Activated CD8-positive, alpha-beta T cell treated with anti-CD3 and anti-CD28 coated beads, Interleukin-2, amount 10 ng/mL, durations not matched to agents 7 days and 5 days (primary cell): ENCODE data around the gene C2CD2. TPM values are rescaled to one million over a fixed set of nuclear protein-coding genes. Genes with fewer than 3 reads are reported as not detected.

Source experiments
- ATAC-seq: fragments of 150-1000 bp; cut with Tn5 transposase; one replicate; pipeline ENCODE4 v1.10.0; 2021; ENCODE audit warnings: moderate library complexity
- CTCF ChIA-PET: fragments of 350-600 bp; sonication (Branson Sonifier 250); formaldehyde crosslinking; loops from one replicate; lab custom pipeline; 2021; ENCODE audit warnings: antibody characterized with exemption; lab: Charles Lee
- POLR2A ChIA-PET: fragments of 350-600 bp; sonication (Branson Sonifier 250); formaldehyde crosslinking; loops from one replicate; lab custom pipeline; 2021; ENCODE audit warnings: antibody characterized with exemption; lab: Charles Lee
- DNase-seq: peaks from one replicate; pipeline ENCODE4 v3.0.0-alpha.2; 2020
- H3K27ac Mint-ChIP-seq: one replicate; pipeline ENCODE4 v1.8.0; 2021; ENCODE audit warnings: mild to moderate bottlenecking, mixed read lengths
- H3K27me3 Mint-ChIP-seq: one replicate; pipeline ENCODE4 v1.8.0; 2021; ENCODE audit warnings: low read depth, mixed read lengths
- H3K36me3 Mint-ChIP-seq: one replicate; pipeline ENCODE4 v1.8.0; 2021; ENCODE audit warnings: low read depth, mixed read lengths
- H3K4me1 Mint-ChIP-seq: one replicate; pipeline ENCODE4 v1.8.0; 2021; ENCODE audit warnings: low read depth, mixed read lengths
- H3K4me3 Mint-ChIP-seq: one replicate; pipeline ENCODE4 v1.8.0; 2021; ENCODE audit warnings: mild to moderate bottlenecking, mixed read lengths
- H3K9me3 Mint-ChIP-seq: one replicate; pipeline ENCODE4 v1.8.0; 2022; ENCODE audit warnings: mixed read lengths; ENCODE audit not compliant: insufficient read depth
- total RNA-seq, 2 experiments: library from RNA; stranded (reverse); gene quantifications; one replicate each; pipeline ENCODE4 v1.2.3, GENCODE V29; 2021

The C2CD2 gene
- total RNA-seq, 2 experiments from 2014 or later = 5.5 to 5.6 TPM

DNA sequence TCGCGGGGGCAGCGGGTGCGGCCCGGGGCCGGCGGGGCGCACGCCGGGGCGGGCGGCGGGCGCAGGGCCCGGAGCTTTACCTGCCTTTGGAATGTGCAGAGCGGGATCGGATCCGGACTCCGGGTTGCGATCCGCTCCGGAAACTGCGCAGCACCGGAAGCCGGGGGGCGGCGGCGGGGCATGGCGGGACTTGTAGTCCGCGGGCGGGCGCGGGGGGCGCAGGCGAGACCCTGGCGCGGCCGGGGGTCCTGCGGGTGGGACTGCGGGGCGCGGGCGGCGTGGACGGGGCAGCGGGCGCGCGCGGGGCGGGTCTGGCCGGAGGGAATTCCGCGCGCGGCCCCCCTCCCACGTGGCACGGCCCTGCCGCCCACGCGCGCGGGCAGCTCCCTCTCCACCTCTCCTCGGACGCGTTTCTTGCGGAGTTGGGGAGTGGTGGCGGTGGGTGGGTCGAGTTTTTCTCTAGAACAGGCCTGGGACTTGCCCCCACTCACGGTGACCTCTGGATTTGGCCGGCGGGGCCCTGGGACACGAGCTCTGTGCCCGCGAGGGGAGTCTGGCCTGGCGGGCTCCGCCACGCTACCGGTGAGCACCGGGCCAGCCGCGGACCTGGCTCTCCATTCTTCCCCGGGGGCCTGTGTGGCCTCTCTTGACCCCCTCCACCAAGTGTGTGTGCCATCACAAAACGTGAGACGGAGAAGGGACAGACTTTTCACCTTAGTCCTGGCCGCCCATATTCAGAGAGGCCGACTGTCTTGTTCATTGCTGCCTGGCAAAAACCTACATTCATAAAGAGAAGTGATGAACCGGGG is 74.4 kb downstream of the C2CD2 start, which contains the start of gene PRDM15:
TSS of gene PRDM15 (minus strand) at position 155 of the 809 bp plus-strand sequence. CDS start 18,981 bp downstream, outside the sequence.
- Mint-ChIP-seq H3K9me3 (no peaks in the 10 kb centered on the region), H3K4me3 (peak within 1 kb of the TSS; percentile 86), H3K27ac (peak within 1 kb of the TSS; percentile 96), H3K27me3 (no peaks in the 10 kb centered on the region), H3K4me1 (peaks cover 23% of the 10 kb centered on the region), H3K36me3 (no peaks in the 10 kb centered on the region)
- POLR2A ChIA-PET = interaction anchor here (0.7 to 1.5 kb wide), 5 partner anchors 15 to 126 kb away, joined by 3 to 6 read pairs (median 5); no protein-coding TSS in a partner anchor
- ATAC-seq (peak; percentile 79), DNase-seq (peak; percentile 87)
- CTCF ChIA-PET = interaction anchor here (1.1 to 1.9 kb wide), 6 partner anchors 16 to 238 kb away, joined by 3 to 7 read pairs (median 4); no protein-coding TSS in a partner anchor

DNA sequence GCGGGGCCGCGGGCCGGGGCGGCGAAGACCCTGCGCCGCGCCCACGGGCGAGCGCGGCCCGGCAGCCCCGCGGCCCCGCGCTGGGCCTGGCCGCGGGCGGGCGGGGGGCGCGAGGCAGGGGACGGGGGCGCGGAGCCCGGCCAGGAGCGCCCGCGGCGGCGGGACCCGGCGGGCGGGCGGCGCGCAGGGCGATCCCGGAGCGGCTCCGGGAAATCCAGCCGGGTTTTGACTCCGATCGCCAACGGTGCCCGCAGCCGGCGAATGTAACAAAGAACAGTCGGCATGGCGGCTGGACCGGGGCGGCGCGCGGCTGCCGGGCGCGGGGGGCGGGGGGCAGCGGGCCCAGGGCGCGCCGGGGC is 75.0 kb downstream of the C2CD2 start:
- Mint-ChIP-seq H3K9me3 (no peaks in the 10 kb centered on the region), H3K4me1 (peaks cover 23% of the 10 kb centered on the region), H3K4me3 (no peak overlapping the region), H3K36me3 (no peaks in the 10 kb centered on the region), H3K27ac (no peak overlapping the region), H3K27me3 (no peaks in the 10 kb centered on the region)
- ChIA-PET POLR2A (interaction anchor here (1.0 to 1.5 kb wide), 3 partner anchors 17 to 127 kb away, joined by 5 to 6 read pairs (median 6); no protein-coding TSS in a partner anchor), CTCF (interaction anchor here (1.9 kb wide), 1 partner anchor 239 kb away, joined by 6 read pairs; no protein-coding TSS in a partner anchor)
- DNase-seq = peak; percentile 86
- peak; percentile 72 for ATAC-seq

DNA sequence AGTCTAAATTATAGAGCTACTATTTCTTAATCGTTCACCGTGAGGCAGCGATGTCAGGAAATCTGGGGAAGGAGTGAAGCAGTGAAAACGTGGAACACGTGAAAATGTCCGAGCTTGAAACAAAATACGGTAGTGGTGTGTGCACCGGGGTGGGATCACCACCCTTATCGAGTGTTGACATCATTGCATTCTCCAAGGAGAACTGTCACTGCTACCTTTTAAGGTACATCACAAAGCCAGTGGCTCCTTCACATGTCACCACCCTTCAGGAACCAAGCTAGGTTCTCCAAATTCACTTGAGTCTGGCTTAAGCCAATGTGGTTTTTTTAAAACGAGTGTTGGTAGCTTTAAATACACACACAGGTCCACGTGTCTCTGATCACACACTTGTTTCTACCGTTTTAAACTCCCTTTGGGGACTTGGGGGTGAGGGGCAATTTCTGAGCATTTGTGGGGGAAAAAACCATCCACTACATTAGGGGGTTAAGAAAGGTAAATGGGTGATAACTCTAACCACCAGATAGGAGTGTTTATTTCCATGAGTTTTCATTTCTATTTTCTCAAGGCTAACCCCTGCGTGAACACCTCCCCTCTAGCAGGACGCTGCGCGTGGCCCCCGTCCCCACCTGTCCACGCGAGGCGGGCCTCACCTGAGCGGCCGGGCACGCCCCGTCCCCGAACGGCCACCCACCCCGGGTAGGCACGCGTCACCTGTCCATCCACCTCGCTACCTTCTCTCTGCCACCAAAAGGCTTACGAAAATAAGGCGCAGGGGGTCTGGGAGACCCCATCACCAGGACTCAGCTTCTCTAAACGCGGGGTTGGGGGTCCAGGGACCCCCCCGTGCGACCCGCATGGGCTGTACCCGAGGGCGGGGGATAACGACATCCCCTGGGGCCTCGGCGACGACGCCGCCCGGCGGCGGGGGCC is 75.7 kb downstream of the C2CD2 start:
- ATAC-seq = peak; percentile 38
- DNase-seq = peak; percentile 39
- POLR2A ChIA-PET = interaction anchor here (0.6 to 1.4 kb wide), 8 partner anchors 19 to 424 kb away, joined by 3 to 6 read pairs (median 4); no protein-coding TSS in a partner anchor
- H3K9me3 Mint-ChIP-seq = no peaks in the 10 kb centered on the region
- H3K4me3 Mint-ChIP-seq = peak overlapping the region; percentile 81
- no peaks in the 10 kb centered on the region for H3K36me3 Mint-ChIP-seq
- H3K4me1 Mint-ChIP-seq = peaks cover 23% of the 10 kb centered on the region
- H3K27ac Mint-ChIP-seq = peak overlapping the region; percentile 78
- CTCF ChIA-PET = interaction anchor here (0.9 to 1.5 kb wide), 14 partner anchors 10 to 595 kb away, joined by 3 to 13 read pairs (median 5); partner anchors contain the start of gene ZBTB21
- no peaks in the 10 kb centered on the region for H3K27me3 Mint-ChIP-seq

DNA sequence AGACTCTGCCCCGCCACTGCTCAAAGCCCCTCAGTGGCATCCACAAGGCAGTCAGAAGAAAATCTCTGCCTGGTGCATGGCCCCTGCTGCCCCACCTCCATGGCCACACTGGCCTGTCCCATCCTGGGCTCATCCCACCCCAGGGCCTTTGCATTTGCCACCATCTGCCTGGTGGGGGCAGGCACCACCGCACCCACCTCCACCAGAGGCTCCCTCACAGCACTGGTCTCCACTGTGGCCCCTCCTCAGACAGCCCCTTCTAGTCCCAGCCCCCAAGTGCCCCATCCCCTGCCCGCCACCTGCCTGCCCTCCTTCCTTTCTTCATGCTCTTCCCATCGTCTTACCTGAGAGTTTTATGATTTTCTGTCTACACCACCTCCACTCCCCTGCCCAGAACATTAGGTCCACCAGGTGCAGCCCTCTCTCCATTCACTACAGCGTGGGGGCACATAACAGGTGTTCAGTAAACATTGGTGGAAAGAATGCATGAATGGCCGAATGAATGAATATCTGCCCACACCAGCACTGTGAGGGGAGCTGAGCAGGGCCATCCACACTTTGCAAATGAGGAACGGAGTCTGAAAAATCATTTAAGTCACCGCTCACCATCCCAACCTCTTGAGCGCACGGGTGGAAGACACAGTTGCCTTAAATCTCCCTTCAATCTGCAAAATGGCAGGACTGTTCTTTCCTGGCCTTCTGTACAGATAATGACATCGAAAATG is 76.7 kb downstream of the C2CD2 start:
- no peak overlapping the region for H3K27ac Mint-ChIP-seq
- no peaks in the 10 kb centered on the region for H3K9me3 Mint-ChIP-seq
- no peaks in the 10 kb centered on the region for H3K27me3 Mint-ChIP-seq
- CTCF ChIA-PET = interaction anchor here (0.9 to 1.5 kb wide), 15 partner anchors 9 to 594 kb away, joined by 3 to 13 read pairs (median 5); partner anchors contain the start of gene ZBTB21
- H3K4me3 Mint-ChIP-seq = peak overlapping the region; percentile 81
- peaks cover 23% of the 10 kb centered on the region for H3K4me1 Mint-ChIP-seq
- ATAC-seq (no peak), DNase-seq (no peak)
- POLR2A ChIA-PET = interaction anchor here (1.1 to 1.4 kb wide), 3 partner anchors 125 to 241 kb away, joined by 3 to 6 read pairs (median 4); no protein-coding TSS in a partner anchor
- no peaks in the 10 kb centered on the region for H3K36me3 Mint-ChIP-seq

DNA sequence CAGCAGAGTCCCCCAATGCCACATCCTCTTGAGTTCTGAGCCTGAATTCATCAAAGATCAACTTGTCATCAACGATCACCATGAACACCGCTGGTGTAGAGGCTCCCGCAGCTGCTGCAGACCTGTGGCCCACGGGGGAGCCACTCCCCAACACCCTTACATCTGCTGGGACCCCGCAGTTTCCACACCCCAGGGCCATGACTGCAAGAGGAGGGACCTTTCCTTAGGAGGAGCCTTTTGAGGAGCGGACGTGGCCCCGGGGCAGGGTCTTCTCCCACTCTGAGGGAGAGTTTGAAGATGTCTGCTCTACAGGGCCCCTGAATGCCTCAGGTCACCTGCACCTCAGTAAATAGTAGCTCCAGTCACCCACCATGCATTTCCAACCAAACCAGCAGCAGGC is 77.4 kb downstream of the C2CD2 start:
- H3K27ac Mint-ChIP-seq = no peak overlapping the region

DNA sequence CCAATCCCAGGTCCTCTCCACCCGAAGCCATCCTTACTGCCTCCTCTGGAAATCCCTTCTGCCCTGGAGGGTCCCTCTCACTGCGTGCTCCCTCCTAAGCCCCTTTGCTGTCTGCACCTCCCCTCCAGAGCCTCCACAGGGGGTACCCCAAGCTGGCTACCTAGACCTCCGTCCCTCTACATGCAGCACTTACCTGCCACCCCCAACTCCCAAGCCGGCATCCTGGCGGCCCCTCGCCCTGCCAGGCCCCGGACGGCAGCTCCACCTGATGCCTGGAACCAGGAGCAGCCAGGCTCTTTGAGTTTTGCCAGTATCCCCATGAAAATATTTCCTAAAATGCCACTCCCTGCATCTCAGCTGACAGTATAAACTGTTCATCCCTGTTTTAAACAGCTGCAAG is 78.7 kb downstream of the C2CD2 start:
- CTCF ChIA-PET = interaction anchor here (0.9 to 1.0 kb wide), 2 partner anchors 8 to 233 kb away, joined by 3 to 4 read pairs; no protein-coding TSS in a partner anchor
- POLR2A ChIA-PET = no interaction called here
- Mint-ChIP-seq H3K36me3 (no peaks in the 10 kb centered on the region), H3K27ac (no peak overlapping the region), H3K27me3 (no peaks in the 10 kb centered on the region), H3K4me3 (no peak overlapping the region), H3K9me3 (no peaks in the 10 kb centered on the region), H3K4me1 (peaks cover 21% of the 10 kb centered on the region)
- no peak for ATAC-seq
- no peak for DNase-seq

More for the DNA sequence above, 77.4 kb downstream of the C2CD2 start:
- POLR2A ChIA-PET = interaction anchor here (1.4 kb wide), 1 partner anchor 187 kb away, joined by 3 read pairs; no protein-coding TSS in a partner anchor
- CTCF ChIA-PET = interaction anchor here (1.1 kb wide), 2 partner anchors 19 to 242 kb away, joined by 3 to 4 read pairs; no protein-coding TSS in a partner anchor
- no peaks in the 10 kb centered on the region for H3K27me3 Mint-ChIP-seq
- no peaks in the 10 kb centered on the region for H3K9me3 Mint-ChIP-seq
- H3K4me3 Mint-ChIP-seq = no peak overlapping the region
- no peaks in the 10 kb centered on the region for H3K36me3 Mint-ChIP-seq
- ATAC-seq = no peak
- DNase-seq = no peak
- H3K4me1 Mint-ChIP-seq = peaks cover 23% of the 10 kb centered on the region

DNA sequence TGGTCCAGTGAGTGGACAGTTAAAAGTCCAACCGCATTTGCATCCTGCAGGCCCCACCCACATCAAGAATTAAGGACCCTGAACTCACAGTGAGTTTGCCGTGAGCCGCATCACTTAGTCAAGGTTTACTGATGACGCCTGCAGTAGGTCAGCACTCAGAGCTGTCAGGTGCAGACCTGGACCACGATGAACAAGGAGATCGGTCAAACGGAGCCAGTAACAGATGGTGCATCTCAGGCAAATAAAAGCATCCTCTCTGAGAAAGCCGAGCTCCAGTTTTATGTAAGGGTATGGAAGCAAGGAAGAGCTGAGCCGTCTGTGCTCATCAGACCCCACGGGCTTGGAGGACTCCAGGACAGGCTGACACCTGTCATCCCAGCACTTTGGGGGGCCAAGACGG is 79.2 kb downstream of the C2CD2 start:
- Mint-ChIP-seq H3K36me3 (no peaks in the 10 kb centered on the region), H3K27me3 (no peaks in the 10 kb centered on the region), H3K27ac (no peak overlapping the region), H3K4me1 (peaks cover 17% of the 10 kb centered on the region), H3K4me3 (no peak overlapping the region), H3K9me3 (no peaks in the 10 kb centered on the region)
- POLR2A ChIA-PET = no interaction called here
- ATAC-seq (no peak), DNase-seq (no peak)
- CTCF ChIA-PET = no interaction called here

DNA sequence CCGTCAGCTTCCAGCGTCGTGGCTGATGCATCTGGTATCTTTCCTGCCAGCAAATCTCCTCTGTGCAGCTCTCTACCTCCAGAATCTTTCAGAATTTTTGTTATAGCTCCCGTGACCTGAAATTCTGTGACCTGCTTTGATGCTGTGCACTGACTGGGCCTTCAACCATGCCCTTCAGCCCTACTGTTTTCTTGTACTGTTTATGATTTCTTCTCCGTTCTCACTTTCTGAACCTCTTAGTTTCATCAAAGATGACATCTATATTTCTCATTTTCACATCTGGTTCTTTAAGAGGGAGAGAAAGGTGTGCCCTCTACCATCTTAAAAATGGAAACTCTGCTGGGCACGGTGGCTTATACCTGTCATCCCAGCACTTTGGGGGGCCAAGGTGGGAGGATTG is 80.4 kb downstream of the C2CD2 start:
- Mint-ChIP-seq H3K27ac (no peak overlapping the region), H3K9me3 (no peaks in the 10 kb centered on the region), H3K27me3 (no peaks in the 10 kb centered on the region), H3K36me3 (no peaks in the 10 kb centered on the region), H3K4me1 (peaks cover 17% of the 10 kb centered on the region), H3K4me3 (no peak overlapping the region)
- CTCF ChIA-PET = no interaction called here
- DNase-seq (no peak), ATAC-seq (no peak)
- POLR2A ChIA-PET = no interaction called here

DNA sequence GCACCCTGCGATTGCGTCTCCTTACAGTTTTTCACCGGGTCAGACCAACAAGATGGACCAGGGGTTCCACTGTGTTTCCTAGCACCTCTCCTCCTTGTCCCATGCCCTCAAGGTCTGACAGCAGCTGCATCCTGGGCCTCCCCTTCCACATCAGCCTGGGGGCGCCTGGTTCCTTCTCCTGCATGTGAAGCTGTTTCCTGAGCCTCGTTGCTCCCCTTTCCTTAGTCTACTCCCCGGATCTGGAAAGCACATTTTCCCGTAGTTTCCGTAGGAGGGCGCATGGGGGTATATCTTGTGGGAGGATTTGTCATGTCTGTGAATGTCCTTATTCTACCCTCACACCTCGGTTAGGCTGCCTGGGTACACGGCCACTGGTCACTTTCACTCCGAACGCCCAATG is 80.8 kb downstream of the C2CD2 start:
- Mint-ChIP-seq H3K27ac (no peak overlapping the region), H3K36me3 (no peaks in the 10 kb centered on the region), H3K4me3 (no peak overlapping the region), H3K27me3 (no peaks in the 10 kb centered on the region), H3K4me1 (peaks cover 14% of the 10 kb centered on the region), H3K9me3 (no peaks in the 10 kb centered on the region)
- ChIA-PET POLR2A (no interaction called here), CTCF (no interaction called here)
- DNase-seq (no peak), ATAC-seq (no peak)

DNA sequence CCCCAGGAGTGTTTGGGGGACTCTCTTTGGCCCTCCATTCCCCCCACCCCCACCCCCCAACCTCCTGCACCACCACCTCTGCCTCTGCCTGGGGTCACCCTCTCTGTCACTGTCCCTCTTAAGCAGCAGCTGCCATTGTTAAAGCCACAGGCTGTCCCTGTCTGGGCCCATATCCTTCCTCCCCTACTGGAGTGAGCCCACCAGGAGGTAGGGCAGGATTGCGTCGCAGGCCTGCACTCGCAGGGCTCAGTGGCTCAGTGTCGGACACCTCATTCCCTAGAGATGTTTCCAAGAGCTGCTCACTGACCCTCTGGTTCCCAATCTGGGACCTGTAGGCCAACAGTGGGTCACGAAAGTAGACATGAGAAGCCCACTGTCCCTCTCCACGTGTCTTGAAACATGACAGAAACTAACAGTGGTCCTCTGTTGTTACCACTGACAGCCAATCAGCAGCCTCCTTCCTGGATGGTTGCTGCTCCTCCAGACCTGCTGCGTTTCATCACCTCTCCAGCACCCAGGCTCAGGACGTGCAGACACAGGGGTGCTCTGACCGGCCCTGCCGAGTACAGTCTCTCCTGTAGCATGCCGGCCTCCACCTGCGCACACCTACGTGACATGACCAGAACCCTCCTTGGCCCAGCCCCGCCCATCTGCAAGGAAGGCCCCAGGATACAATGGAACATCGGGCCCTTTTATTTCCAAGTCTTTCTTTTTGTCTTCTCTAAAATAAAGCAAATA is 82.4 kb downstream of the C2CD2 start:
- DNase-seq (no peak), ATAC-seq (no peak)
- ChIA-PET POLR2A (no interaction called here), CTCF (no interaction called here)
- Mint-ChIP-seq H3K4me1 (peaks cover 9% of the 10 kb centered on the region), H3K4me3 (no peak overlapping the region), H3K27me3 (no peaks in the 10 kb centered on the region), H3K36me3 (no peaks in the 10 kb centered on the region), H3K9me3 (no peaks in the 10 kb centered on the region), H3K27ac (no peak overlapping the region)
